GM19099 (cell line): ENCODE data around the gene LSM5.

Experiments
- POLR2A ChIP-seq: IDR thresholded peaks from 3 replicates; pipeline ENCODE4 v1.6.1; 2011; ENCODE audit warnings: low read depth; ENCODE audit not compliant: insufficient read length; ENCODE audit errors: extremely low read depth

Gene LSM5

GRCh38 chr7:32490127-32490796 is at the start of gene LSM5:
TSS of gene LSM5 (minus strand) at chr7:32490380. CDS start at chr7:32490365, 15 bp downstream.
- TF ChIP-seq POLR2A: peak; percentile 80

GRCh38 chr7:32539366-32539765 is 49.2 kb upstream of the LSM5 start:
- no peak for TF ChIP-seq POLR2A

- TF ChIP-seq POLR2A: no peak
Measured at GRCh38 chr7:32537760-32538159, 47.6 kb upstream of the LSM5 start.

- no peak for TF ChIP-seq POLR2A
Measured at GRCh38 chr7:32536585-32536984, 46.4 kb upstream of the LSM5 start.

GRCh38 chr7:32536016-32536415 is 45.8 kb upstream of the LSM5 start:
- TF ChIP-seq POLR2A: no peak

GRCh38 chr7:32535162-32535702 is 45.1 kb upstream of the LSM5 start:
- no peak for TF ChIP-seq POLR2A

- no peak for TF ChIP-seq POLR2A
Measured at GRCh38 chr7:32533276-32534029, 43.3 kb upstream of the LSM5 start.

GRCh38 chr7:32532716-32533115 is 42.5 kb upstream of the LSM5 start:
- TF ChIP-seq POLR2A: no peak

GRCh38 chr7:32532086-32532485 is 41.9 kb upstream of the LSM5 start:
- no peak for TF ChIP-seq POLR2A

- no peak for TF ChIP-seq POLR2A
Measured at GRCh38 chr7:32531402-32531801, 41.2 kb upstream of the LSM5 start.

GRCh38 chr7:32525839-32526238 is 35.7 kb upstream of the LSM5 start:
- no peak for TF ChIP-seq POLR2A

GRCh38 chr7:32524631-32525030 is 34.5 kb upstream of the LSM5 start:
- TF ChIP-seq POLR2A: no peak

GRCh38 chr7:32522746-32523530 is 32.8 kb upstream of the LSM5 start:
- TF ChIP-seq POLR2A: no peak

GRCh38 chr7:32519763-32520162 is 29.6 kb upstream of the LSM5 start:
- TF ChIP-seq POLR2A: no peak

GRCh38 chr7:32518534-32519140 is 28.5 kb upstream of the LSM5 start:
- TF ChIP-seq POLR2A: no peak
